Measurements from ENCODE around the gene IPMK.
A peak's percentile ranks its signal among the peaks of the same experiment; 100 is the strongest.

IPMK gene

GRCh38 chr10:58153751-58154150, 113.9 kb downstream of the IPMK start:
- DNase-seq (ENCODE audit: low read depth) = no peak

GRCh38 chr10:58152673-58153263, 114.9 kb downstream of the IPMK start:
- DNase-seq (ENCODE audit: low read depth) = peak; percentile 41

- DNase-seq (ENCODE audit: low read depth) = no peak
These were observed 117.4 kb downstream of the IPMK start for GRCh38 chr10:58150290-58150689.

- DNase-seq (ENCODE audit: low read depth) = no peak
These were observed 123.8 kb downstream of the IPMK start for GRCh38 chr10:58143944-58144343.

All from HS-5 (cell line).